Measurements from ENCODE around the gene APOBEC3A.
"Not testable (repeated sequence)": the region's sequence is repeated elsewhere in the genome, so short reads cannot be mapped to it uniquely, and the experiment has no call there.

Gene APOBEC3A

GRCh38 chr22:38981992-38982927, 24.9 kb downstream of the APOBEC3A start, which contains the start of gene APOBEC3B:
TSS of gene APOBEC3B (plus strand) at chr22:38982347. CDS start at chr22:38982454, 107 bp downstream.
- DNase-seq: peak; percentile 78 to 86

GRCh38 chr22:38984224-38984623, 26.8 kb downstream of the APOBEC3A start:
- no peak for DNase-seq

GRCh38 chr22:38984784-38985757, 27.7 kb downstream of the APOBEC3A start:
- DNase-seq: peak; percentile 85 to 87

- no peak for DNase-seq
Observed at GRCh38 chr22:38986629-38987028, 29.2 kb downstream of the APOBEC3A start.

GRCh38 chr22:38987171-38987895, 29.9 kb downstream of the APOBEC3A start:
- no peak for DNase-seq

GRCh38 chr22:38989466-38989865, 32.1 kb downstream of the APOBEC3A start:
- DNase-seq: no peak

GRCh38 chr22:38992871-38993371, 35.5 kb downstream of the APOBEC3A start:
- DNase-seq: not testable (repeated sequence)

GRCh38 chr22:38996105-38996504, 38.7 kb downstream of the APOBEC3A start:
- no peak for DNase-seq

- DNase-seq: no peak
Observed at GRCh38 chr22:38997518-38997917, 40.1 kb downstream of the APOBEC3A start.

GRCh38 chr22:39003165-39003638, 45.8 kb downstream of the APOBEC3A start:
- peak; percentile 81 to 84 for DNase-seq

GRCh38 chr22:39007177-39007576, 49.8 kb downstream of the APOBEC3A start:
- no peak for DNase-seq

- not testable (repeated sequence) for DNase-seq
Observed at GRCh38 chr22:39008271-39008850, 51.0 kb downstream of the APOBEC3A start.

GRCh38 chr22:39010946-39011345, 53.5 kb downstream of the APOBEC3A start:
- DNase-seq: no peak

Measured in CD4-positive, alpha-beta T cell treated with Interleukin-1 beta for 1 hour (primary cell).